MM.1S (cell line): ENCODE data around the gene KHDC1L.

Experiments used
- DNase-seq: peaks from one replicate; pipeline ENCODE4 v3.0.0-alpha.2; 2015
- H2AFZ ChIP-seq: fragments of 300-600 bp; sonication (generic); 2 replicates; pipeline ENCODE4 v1.6.0; 2016; ENCODE audit warnings: antibody characterized with exemption, low read length
- H3F3A ChIP-seq: fragments of 300-600 bp; sonication (generic); 2 replicates; pipeline ENCODE4 v1.6.1; 2016; ENCODE audit warnings: mild to moderate bottlenecking, antibody characterized with exemption, low read length, moderate library complexity, mixed read lengths; ENCODE audit not compliant: insufficient read depth
- H3K27ac ChIP-seq: fragments of 300-600 bp; sonication (generic); 2 replicates; pipeline ENCODE4 v1.5.1; 2016; ENCODE audit warnings: mild to moderate bottlenecking, low read length
- H3K27me3 ChIP-seq: fragments of 300-600 bp; sonication (generic); replicated peaks from 2 replicates; pipeline ENCODE4 v1.6.0; 2016; ENCODE audit warnings: low read length; ENCODE audit not compliant: insufficient read depth
- H3K36me3 ChIP-seq: fragments of 300-600 bp; sonication (generic); replicated peaks from 2 replicates; pipeline ENCODE4 v1.6.1; 2016; ENCODE audit warnings: mild to moderate bottlenecking, low read length, mixed read lengths; ENCODE audit not compliant: insufficient read depth
- H3K4me1 ChIP-seq: fragments of 300-600 bp; sonication (generic); 2 replicates; pipeline ENCODE4 v1.6.1; 2016; ENCODE audit warnings: low read length, mixed read lengths
- H3K4me2 ChIP-seq: fragments of 300-600 bp; sonication (generic); 2 replicates; pipeline ENCODE4 v1.6.0; 2016; ENCODE audit warnings: low read depth, low read length
- H3K4me3 ChIP-seq: fragments of 300-600 bp; sonication (generic); 2 replicates; pipeline ENCODE4 v1.5.1; 2016; ENCODE audit warnings: low read length, mixed read lengths
- H3K79me2 ChIP-seq: fragments of 300-600 bp; sonication (generic); 2 replicates; pipeline ENCODE4 v1.6.1; 2016; ENCODE audit warnings: mixed run types, low read length, mixed read lengths
- H3K9ac ChIP-seq: fragments of 300-600 bp; sonication (generic); 2 replicates; pipeline ENCODE4 v1.6.1; 2016; ENCODE audit warnings: low read length, mixed read lengths
- H3K9me2 ChIP-seq: fragments of 300-600 bp; sonication (generic); replicated peaks from 2 replicates; pipeline ENCODE4 v1.6.1; 2016; ENCODE audit warnings: mild to moderate bottlenecking, low read length, mixed read lengths; ENCODE audit not compliant: insufficient read depth
- H3K9me3 ChIP-seq: fragments of 300-600 bp; sonication (generic); replicated peaks from 2 replicates; pipeline ENCODE4 v1.6.1; 2016; ENCODE audit warnings: mild to moderate bottlenecking, low read length, mixed read lengths; ENCODE audit not compliant: insufficient read depth
- H4K20me1 ChIP-seq: fragments of 300-600 bp; sonication (generic); 2 replicates; pipeline ENCODE4 v1.6.1; 2016; ENCODE audit warnings: mild to moderate bottlenecking, low read length, moderate library complexity, mixed read lengths; ENCODE audit not compliant: insufficient read depth
- CTCF ChIP-seq: fragments of 300-600 bp; sonication (generic); IDR thresholded peaks from 2 replicates; pipeline ENCODE4 v1.5.1; 2016; ENCODE audit warnings: antibody characterized with exemption, low read length, mixed read lengths
- EZH2 ChIP-seq: fragments of 300-600 bp; sonication (generic); optimal IDR thresholded peaks from 2 replicates; pipeline ENCODE3; 2017; ENCODE audit warnings: low read depth, mild to moderate bottlenecking, antibody characterized with exemption, low read length, mixed read lengths
- EZH2phosphoT487 ChIP-seq: fragments of 300-600 bp; sonication (generic); IDR thresholded peaks from 2 replicates; pipeline ENCODE4 v1.6.1; 2018; ENCODE audit warnings: antibody characterized with exemption, low read length

Gene KHDC1L

GRCh38 chr6:73216859-73217258, 8.4 kb downstream of the KHDC1L start:
- TF ChIP-seq EZH2phosphoT487 (no peak), EZH2 (no peak), CTCF (no peak)
- H3K9me3 ChIP-seq = no peaks in the 10 kb centered on the region
- no peaks in the 10 kb centered on the region for H4K20me1 ChIP-seq

GRCh38 chr6:73209117-73209516, 16.2 kb downstream of the KHDC1L start:
- DNase-seq = no peak
- Histone ChIP-seq H3K9ac (no peak overlapping the region), H3K27ac (no peak overlapping the region), H3K79me2 (no peaks in the 10 kb centered on the region), H3K4me1 (no peaks in the 10 kb centered on the region), H3K36me3 (no peaks in the 10 kb centered on the region), H3K4me2 (no peak overlapping the region), H2AFZ (no peak overlapping the region), H3K9me3 (no peaks in the 10 kb centered on the region), H3F3A (no peaks in the 10 kb centered on the region), H3K27me3 (no peaks in the 10 kb centered on the region), H3K9me2 (no peaks in the 10 kb centered on the region), H4K20me1 (no peaks in the 10 kb centered on the region), H3K4me3 (no peak overlapping the region)
- TF ChIP-seq EZH2 (no peak), CTCF (no peak), EZH2phosphoT487 (no peak)

More at GRCh38 chr6:73216859-73217258, 8.4 kb downstream of the KHDC1L start:
- Histone ChIP-seq H3K4me2 (no peak overlapping the region), H3K27ac (no peak overlapping the region), H3K4me1 (0 out of 2 replicates have a peak, but pooled peaks cover 5% of the 10 kb centered on the region), H3K9me2 (no peaks in the 10 kb centered on the region), H3F3A (no peaks in the 10 kb centered on the region), H3K4me3 (no peak overlapping the region), H3K36me3 (no peaks in the 10 kb centered on the region), H3K9ac (no peak overlapping the region), H3K27me3 (no peaks in the 10 kb centered on the region), H3K79me2 (no peaks in the 10 kb centered on the region), H2AFZ (no peak overlapping the region)
- no peak for DNase-seq

GRCh38 chr6:73207221-73207837, 18.0 kb downstream of the KHDC1L start:
- Histone ChIP-seq H3K4me3 (no peak overlapping the region), H3K27ac (no peak overlapping the region), H3K27me3 (no peaks in the 10 kb centered on the region), H2AFZ (no peak overlapping the region), H4K20me1 (no peaks in the 10 kb centered on the region), H3K9me3 (no peaks in the 10 kb centered on the region), H3K79me2 (no peaks in the 10 kb centered on the region), H3K9me2 (no peaks in the 10 kb centered on the region), H3K36me3 (no peaks in the 10 kb centered on the region), H3K4me1 (no peaks in the 10 kb centered on the region), H3K9ac (no peak overlapping the region), H3F3A (no peaks in the 10 kb centered on the region), H3K4me2 (no peak overlapping the region)
- TF ChIP-seq EZH2phosphoT487 = no peak
- no peak for DNase-seq

- H3K79me2 ChIP-seq = no peaks in the 10 kb centered on the region
- H3K9me2 ChIP-seq = no peaks in the 10 kb centered on the region
- no peak overlapping the region for H3K27ac ChIP-seq
- H3K4me2 ChIP-seq = no peak overlapping the region
- no peaks in the 10 kb centered on the region for H4K20me1 ChIP-seq
- H3K36me3 ChIP-seq = no peaks in the 10 kb centered on the region
- H3F3A ChIP-seq = no peaks in the 10 kb centered on the region
- H3K4me1 ChIP-seq = no peaks in the 10 kb centered on the region
- no peaks in the 10 kb centered on the region for H3K9me3 ChIP-seq
- H3K4me3 ChIP-seq = no peak overlapping the region
- H3K27me3 ChIP-seq = no peaks in the 10 kb centered on the region
- H3K9ac ChIP-seq = no peak overlapping the region
- DNase-seq = no peak
- no peak for TF ChIP-seq CTCF
- no peak for TF ChIP-seq EZH2phosphoT487
- TF ChIP-seq EZH2 = no peak
- no peak overlapping the region for H2AFZ ChIP-seq
These were observed 21.0 kb downstream of the KHDC1L start for GRCh38 chr6:73204252-73204651.
